Measurements from ENCODE around the gene SYNDIG1. TPM values are rescaled to one million over a fixed set of nuclear protein-coding genes. Genes with fewer than 3 reads are reported as not detected.

SYNDIG1 gene
- polyA plus RNA-seq, 2 of the 4 experiments (the other 2 are of a cell fraction), result 0.96 to 2.6 TPM

DNA sequence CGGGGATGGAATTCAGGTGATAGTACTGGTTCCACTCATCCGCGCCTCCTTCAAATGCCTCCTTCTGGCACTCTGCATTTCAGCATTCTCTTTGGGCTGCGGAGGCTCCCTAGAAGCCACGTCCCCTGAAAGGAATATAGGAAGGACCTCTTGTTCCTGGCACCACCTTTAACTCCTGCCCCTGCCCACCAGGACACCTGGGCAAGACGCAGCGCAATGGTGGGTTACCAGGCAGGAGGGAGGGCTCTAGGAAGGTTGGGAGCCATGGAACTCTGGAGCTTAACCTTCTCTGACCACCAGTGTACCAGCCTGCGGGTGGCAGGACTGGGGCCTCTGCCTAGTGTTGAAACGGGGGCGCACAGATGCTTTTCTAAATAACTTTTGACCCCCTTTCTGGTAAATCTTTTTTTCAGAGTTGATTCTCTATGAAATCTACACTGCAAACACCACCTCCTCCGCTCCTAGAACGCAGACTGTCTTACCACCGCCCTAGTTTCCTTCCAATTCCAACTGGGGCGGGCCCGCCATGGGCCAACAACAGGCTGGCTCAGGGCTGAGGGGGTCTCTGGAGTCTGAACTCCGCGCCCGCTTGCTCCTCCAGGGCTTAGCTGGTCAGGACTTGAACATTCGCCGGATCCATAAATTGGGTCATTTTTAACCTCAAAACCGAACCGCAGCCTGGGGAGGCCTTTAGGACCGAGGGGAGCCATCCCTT lies 871 bp upstream of the SYNDIG1 start:
- Histone ChIP-seq H3K4me3 (peak overlapping the region; percentile 59), H3K4me1 (peaks cover 21% of the 10 kb centered on the region; the same call in 2 of the 3 replicates), H3K4me2 (peak overlapping the region; percentile 85), H3K9me3 (no peaks in the 10 kb centered on the region), H3K27ac (peak overlapping the region in 1 of 2 experiments; percentile 84; a peak in 2 of 6 replicates)
- TF ChIP-seq HDAC2 (IDR thresholded peaks at IDR 0.05), result no peak
- TF ChIP-seq ZC3H11A (IDR thresholded peaks at IDR 0.05), result no peak
- no peak for TF ChIP-seq RFX5 (IDR thresholded peaks at IDR 0.05)
- TF ChIP-seq ZSCAN20 (CRISPR knock-in tag; IDR thresholded peaks at IDR 0.05), result no peak
- no peak for TF ChIP-seq KDM5A (IDR thresholded peaks at IDR 0.05)
- no peak for TF ChIP-seq BHLHE40 (IDR thresholded peaks at IDR 0.05; ENCODE audit: low read depth, low read length)
- no peak for TF ChIP-seq JUN (IDR thresholded peaks at IDR 0.05)
- no peak for TF ChIP-seq KDM1A (IDR thresholded peaks at IDR 0.05; ENCODE audit: low read depth)
- no peak for TF ChIP-seq FOSL2 (IDR thresholded peaks at IDR 0.05)
- TF ChIP-seq FOSL2 (CRISPR knock-in tag; IDR thresholded peaks at IDR 0.05), result no peak
- POLR2A ChIA-PET, result interaction anchor here (1.0 to 1.7 kb wide), 2 partner anchors 17 to 166 kb away, joined by 3 to 4 read pairs; no protein-coding TSS in a partner anchor
- ATAC-seq (no peak), FAIRE-seq (no peak), DNase-seq (ENCODE audit: low read depth in 1 of 2, low spot score in 1 of 2) (no peak)
- 70% methylated on average over 23 of the region's 23 CpGs for WGBS (ENCODE audit: missing lambda C conversion rate)
- CTCF ChIA-PET, result interaction anchor here (0.5 to 1.2 kb wide), 5 partner anchors 15 to 451 kb away, joined by 3 read pairs; no protein-coding TSS in a partner anchor

- DNase-seq (ENCODE audit: low read depth in 1 of 2, low spot score in 1 of 2) (peak; percentile 31 to 51), FAIRE-seq (no peak), ATAC-seq (peak; percentile 57 to 75)
- H3K9me3 ChIP-seq, result no peaks in the 10 kb centered on the region
- peaks cover 34% of the 10 kb centered on the region; the same call in 2 of the 3 replicates for H3K4me1 ChIP-seq
- peak overlapping the region; percentile 69 to 84 for H3K27ac ChIP-seq
- H3K4me2 ChIP-seq, result peak overlapping the region; percentile 85
- 6% methylated on average over 30 of the region's 62 CpGs for WGBS (ENCODE audit: missing lambda C conversion rate)
- ChIA-PET CTCF (interaction anchor here (0.9 to 1.2 kb wide), 3 partner anchors 26 to 461 kb away, joined by 3 read pairs; no protein-coding TSS in a partner anchor), POLR2A (interaction anchor here (1.0 to 1.7 kb wide), 2 partner anchors 15 to 91 kb away, joined by 3 to 4 read pairs; no protein-coding TSS in a partner anchor)
- H3K4me3 ChIP-seq, result peak overlapping the region; percentile 59
- TF ChIP-seq EHMT2 (IDR thresholded peaks at IDR 0.05; ENCODE audit: low read depth) (no peak), ZNF302 (CRISPR knock-in tag; IDR thresholded peaks at IDR 0.05) (no peak), ESRRA (IDR thresholded peaks at IDR 0.05; ENCODE audit: borderline replicate concordance, low read length) (no peak), CEBPB (IDR thresholded peaks at IDR 0.05) (no peak), KDM1A (IDR thresholded peaks at IDR 0.05; ENCODE audit: low read depth) (no peak), USF2 (IDR thresholded peaks at IDR 0.05) (no peak), CHD2 (IDR thresholded peaks at IDR 0.05; ENCODE audit: low read length, partially characterized antibody) (no peak), HOXB5 (CRISPR knock-in tag; IDR thresholded peaks at IDR 0.05) (no peak), SMC3 (IDR thresholded peaks at IDR 0.05) (no peak), JUNB (IDR thresholded peaks at IDR 0.05) (no peak), MAFK (IDR thresholded peaks at IDR 0.05; ENCODE audit: partially characterized antibody) (no peak), GATA3 (IDR thresholded peaks at IDR 0.05; ENCODE audit: borderline replicate concordance) (no peak), MAX (IDR thresholded peaks at IDR 0.05) (no peak), NFE2L2 (conservative IDR thresholded peaks at IDR 0.05; ENCODE audit: low read length) (no peak), RCOR1 (IDR thresholded peaks at IDR 0.05; ENCODE audit: low read depth, low read length) (no peak), HOXB13 (CRISPR knock-in tag; IDR thresholded peaks at IDR 0.05; ENCODE audit: low read depth) (no peak)
These were observed 691 bp downstream of the SYNDIG1 start for GRCh38 chr20:24469894-24470745.
